ENCODE measurements around the gene ASTN1. TPM values are rescaled to one million over a fixed set of nuclear protein-coding genes. Genes with fewer than 3 reads are reported as not detected.

ASTN1 gene
- total RNA-seq, 2 donors from 2014 or later: 0.23 to 0.62 TPM

- no peaks in the 10 kb centered on the region for H3K9me3 ChIP-seq
- H3K27me3 ChIP-seq (replicated peaks; ENCODE audit: insufficient read depth): no peaks in the 10 kb centered on the region
- no peaks in the 10 kb centered on the region for H3K36me3 ChIP-seq
- H3K27ac ChIP-seq: no peak overlapping the region
- TF ChIP-seq POLR2AphosphoS5 (IDR thresholded peaks at IDR 0.05) (no peak), POLR2A (IDR thresholded peaks at IDR 0.05) (no peak), CTCF (IDR thresholded peaks at IDR 0.05) (no peak)
- intact Hi-C loops (cut with DNase I): no loop called here
- H3K4me1 ChIP-seq (replicated peaks): no peaks in the 10 kb centered on the region
- DNase-seq (ENCODE audit: low spot score): no peak
- 78% methylated on average over 2 of the region's 2 CpGs for WGBS
- H3K4me3 ChIP-seq: no peak overlapping the region
These were observed 61.3 kb downstream of the ASTN1 start for GRCh38 chr1:177103005-177103852.

- intact Hi-C loops (cut with DNase I): no loop called here
- no peaks in the 10 kb centered on the region for H3K9me3 ChIP-seq
- TF ChIP-seq POLR2A (IDR thresholded peaks at IDR 0.05) (no peak), POLR2AphosphoS5 (IDR thresholded peaks at IDR 0.05) (no peak), CTCF (IDR thresholded peaks at IDR 0.05) (no peak)
- no peak for DNase-seq (ENCODE audit: low spot score)
- H3K36me3 ChIP-seq: no peaks in the 10 kb centered on the region
- no peaks in the 10 kb centered on the region for H3K27me3 ChIP-seq (replicated peaks; ENCODE audit: insufficient read depth)
- no peak overlapping the region for H3K4me3 ChIP-seq
- H3K4me1 ChIP-seq (replicated peaks): no peaks in the 10 kb centered on the region
- H3K27ac ChIP-seq: no peak overlapping the region
These were observed 72.5 kb downstream of the ASTN1 start for GRCh38 chr1:177092001-177092400.

GRCh38 chr1:177091040-177091439 lies 73.5 kb downstream of the ASTN1 start:
- Histone ChIP-seq H3K4me1 (replicated peaks) (no peaks in the 10 kb centered on the region), H3K9me3 (no peaks in the 10 kb centered on the region), H3K4me3 (no peak overlapping the region), H3K36me3 (no peaks in the 10 kb centered on the region), H3K27ac (no peak overlapping the region), H3K27me3 (replicated peaks; ENCODE audit: insufficient read depth) (no peaks in the 10 kb centered on the region)
- TF ChIP-seq CTCF (IDR thresholded peaks at IDR 0.05) (no peak), POLR2AphosphoS5 (IDR thresholded peaks at IDR 0.05) (no peak), POLR2A (IDR thresholded peaks at IDR 0.05) (no peak)
- DNase-seq (ENCODE audit: low spot score): no peak
- intact Hi-C loops (cut with DNase I): no loop called here
- 23% methylated on average over 1 of the region's 1 CpG for WGBS

GRCh38 chr1:177088966-177089365 lies 75.5 kb downstream of the ASTN1 start:
- H3K27me3 ChIP-seq (replicated peaks; ENCODE audit: insufficient read depth): no peaks in the 10 kb centered on the region
- TF ChIP-seq POLR2A (IDR thresholded peaks at IDR 0.05) (no peak), CTCF (IDR thresholded peaks at IDR 0.05) (no peak), POLR2AphosphoS5 (IDR thresholded peaks at IDR 0.05) (no peak)
- no peaks in the 10 kb centered on the region for H3K4me1 ChIP-seq (replicated peaks)
- H3K9me3 ChIP-seq: no peaks in the 10 kb centered on the region
- intact Hi-C loops (cut with DNase I): no loop called here
- WGBS: 57% methylated on average over 5 of the region's 5 CpGs
- H3K27ac ChIP-seq: no peak overlapping the region
- H3K4me3 ChIP-seq: no peak overlapping the region
- DNase-seq (ENCODE audit: low spot score): no peak
- no peaks in the 10 kb centered on the region for H3K36me3 ChIP-seq
